Keratinocyte (primary cell): ENCODE data around the gene OR52A1. TPM values are rescaled to one million over a fixed set of nuclear protein-coding genes. Genes with fewer than 3 reads are reported as not detected.

ENCODE experiments used
- DNase-seq: peaks from one replicate; pipeline ENCODE4 v3.0.0-alpha.2; 2011; ENCODE audit warnings: low read depth, missing footprints, low spot score
- FAIRE-seq: peaks from 2 replicates; lab custom pipeline; 2011; peaks lifted over from hg19 to GRCh38; lab: Jason Lieb, UNC
- H2AFZ ChIP-seq: 2 replicates; pipeline ENCODE4 v1.6.0; 2012; ENCODE audit warnings: low read length, control low read depth, inconsistent platforms; ENCODE audit not compliant: control insufficient read depth
- H3K27ac ChIP-seq: 2 replicates; pipeline ENCODE4 v1.5.1; 2011; ENCODE audit warnings: low read length; ENCODE audit not compliant: control insufficient read depth, insufficient read depth
- H3K27me3 ChIP-seq: 3 replicates; pipeline ENCODE4 v1.6.0; 2011; ENCODE audit warnings: low read length; ENCODE audit not compliant: control insufficient read depth, insufficient read depth; ENCODE audit errors: extremely low read depth
- H3K36me3 ChIP-seq, 2 experiments: 2 replicates in 1 of 2; 3 replicates in 1 of 2; pipeline ENCODE4 v1.5.1; 2011; ENCODE audit warnings: low read length in 2 of 2, mild to moderate bottlenecking in 1 of 2; ENCODE audit not compliant: control insufficient read depth in 2 of 2, insufficient read depth in 2 of 2; ENCODE audit errors: extremely low read depth in 1 of 2
- H3K4me1 ChIP-seq: 3 replicates; pipeline ENCODE4 v1.5.1; 2011; ENCODE audit warnings: low read length; ENCODE audit not compliant: control insufficient read depth, insufficient read depth; ENCODE audit errors: extremely low read depth
- H3K4me2 ChIP-seq: 3 replicates; pipeline ENCODE4 v1.6.0; 2011; ENCODE audit warnings: low read depth, low read length; ENCODE audit not compliant: control insufficient read depth, insufficient read depth; ENCODE audit errors: extremely low read depth
- H3K4me3 ChIP-seq, 3 experiments: fragments of 200-600 bp in 1 of 3; sonication (generic) in 1 of 3; 2 replicates in 2 of 3; 3 replicates in 1 of 3; pipeline ENCODE4 v1.5.1; 2011 to 2016; ENCODE audit warnings: low read length in 3 of 3, mild to moderate bottlenecking in 3 of 3, control low read depth in 2 of 3, inconsistent platforms in 1 of 3, low read depth in 1 of 3, mixed read lengths in 1 of 3, mixed run types in 1 of 3, moderate library complexity in 1 of 3; ENCODE audit not compliant: control insufficient read depth in 2 of 3, insufficient read depth in 2 of 3; ENCODE audit errors: extremely low read depth in 1 of 3
- H3K79me2 ChIP-seq: 2 replicates; pipeline ENCODE4 v1.6.0; 2012; ENCODE audit warnings: low read length; ENCODE audit not compliant: control insufficient read depth, insufficient read depth
- H3K9ac ChIP-seq: 3 replicates; pipeline ENCODE4 v1.6.0; 2011; ENCODE audit warnings: low read length; ENCODE audit not compliant: control insufficient read depth, insufficient read depth; ENCODE audit errors: extremely low read depth
- H3K9me1 ChIP-seq: 3 replicates; pipeline ENCODE4 v1.6.0; 2011; ENCODE audit warnings: low read length; ENCODE audit not compliant: control insufficient read depth, insufficient read depth; ENCODE audit errors: extremely low read depth
- H3K9me3 ChIP-seq: 2 replicates; pipeline ENCODE4 v1.5.1; 2012; ENCODE audit warnings: low read depth, low read length; ENCODE audit not compliant: control insufficient read depth
- H4K20me1 ChIP-seq: 3 replicates; pipeline ENCODE4 v1.6.0; 2011; ENCODE audit warnings: low read length; ENCODE audit not compliant: control insufficient read depth, insufficient read depth; ENCODE audit errors: extremely low read depth
- CTCF ChIP-seq, 3 experiments: IDR thresholded peaks in 1 of 3; conservative IDR thresholded peaks in 1 of 3; optimal IDR thresholded peaks in 1 of 3; 2 replicates in 2 of 3; 3 replicates in 1 of 3; pipeline versions ENCODE3 to v1.5.1; 2011; ENCODE audit warnings: low read length in 3 of 3, mild to moderate bottlenecking in 3 of 3, moderate library complexity in 2 of 3, control low read depth in 1 of 3, inconsistent platforms in 1 of 3; ENCODE audit not compliant: insufficient read depth in 2 of 3; ENCODE audit errors: extremely low read depth in 1 of 3
- EZH2 ChIP-seq: IDR thresholded peaks from one replicate; pipeline ENCODE4 v1.6.1; 2012; ENCODE audit warnings: inconsistent platforms, mild to moderate bottlenecking, low read length, moderate library complexity
- dilution Hi-C: fragments of 300-500 bp; cut with MboI; formaldehyde crosslinking; loops from one replicate; pipeline ENCODE4 v1.7.0; 2020; ENCODE audit warnings: low sequenced_read_pairs; ENCODE audit not compliant: extremely low pct_ligation_motif_present
- polyA plus RNA-seq, 5 experiments: library from polyadenylated mRNA; depleted of rRNA in 3 of 5; stranded (reverse) in 3 of 5; stranded (forward) in 1 of 5; unstranded in 1 of 5; fragments of >200 nt; gene quantifications; 1 replicate in 1 of 5; 2 replicates in 3 of 5; 3 replicates in 1 of 5; pipeline versions ENCODE4 v1.2.1 to v1.2.3, GENCODE V29; 2011 to 2012; ENCODE audit warnings: missing spikeins in 2 of 5, low read depth in 1 of 5, low replicate concordance in 1 of 5

The OR52A1 gene
- polyA plus RNA-seq, 1 donor (not counting 4 experiments of a cell fraction or from before 2014, with no cell fraction given), result not detected

GRCh38 chr11:5197536-5197935 is 43.0 kb upstream of the OR52A1 start:
- no peak for TF ChIP-seq CTCF (optimal IDR thresholded peaks at IDR 0.05 in 1 of 3, IDR thresholded peaks at IDR 0.05 in 1 of 3, conservative IDR thresholded peaks at IDR 0.05 in 1 of 3; ENCODE audit: extremely low read depth in 1 of 3, insufficient read depth in 2 of 3, low read length in 3 of 3)
- no peak for TF ChIP-seq EZH2
- Histone ChIP-seq H3K4me1 (no peaks in the 10 kb centered on the region), H3K4me2 (no peak overlapping the region)

GRCh38 chr11:5196731-5197130 is 42.2 kb upstream of the OR52A1 start:
- H3K9me3 ChIP-seq, result no peaks in the 10 kb centered on the region
- H3K4me1 ChIP-seq, result no peaks in the 10 kb centered on the region
- FAIRE-seq (no peak), DNase-seq (no peak)
- no peaks in the 10 kb centered on the region for H3K79me2 ChIP-seq
- H3K4me2 ChIP-seq, result no peak overlapping the region
- no peak overlapping the region for H2AFZ ChIP-seq
- H3K9ac ChIP-seq, result no peak overlapping the region
- no peak for TF ChIP-seq CTCF (optimal IDR thresholded peaks at IDR 0.05 in 1 of 3, IDR thresholded peaks at IDR 0.05 in 1 of 3, conservative IDR thresholded peaks at IDR 0.05 in 1 of 3; ENCODE audit: extremely low read depth in 1 of 3, insufficient read depth in 2 of 3, low read length in 3 of 3)
- no peak for TF ChIP-seq EZH2
- H4K20me1 ChIP-seq, result no peaks in the 10 kb centered on the region
- dilution Hi-C loops, result no loop called here
- H3K9me1 ChIP-seq, result no peaks in the 10 kb centered on the region
- no peaks in the 10 kb centered on the region for H3K36me3 ChIP-seq
- no peak overlapping the region for H3K4me3 ChIP-seq
- H3K27me3 ChIP-seq, result no peaks in the 10 kb centered on the region
- no peak overlapping the region for H3K27ac ChIP-seq

More at GRCh38 chr11:5197536-5197935, 43.0 kb upstream of the OR52A1 start:
- Histone ChIP-seq H4K20me1 (no peaks in the 10 kb centered on the region), H3K9ac (no peak overlapping the region), H3K79me2 (no peaks in the 10 kb centered on the region), H3K27ac (no peak overlapping the region), H3K9me3 (no peaks in the 10 kb centered on the region), H3K27me3 (no peaks in the 10 kb centered on the region), H3K4me3 (no peak overlapping the region), H2AFZ (no peak overlapping the region), H3K9me1 (no peaks in the 10 kb centered on the region), H3K36me3 (no peaks in the 10 kb centered on the region)
- dilution Hi-C loops, result no loop called here
- FAIRE-seq (no peak), DNase-seq (no peak)
